H1 (cell line): ENCODE data around the gene NTN4. TPM values are rescaled to one million over a fixed set of nuclear protein-coding genes. Genes with fewer than 3 reads are reported as not detected.

ENCODE experiments used
- ASH2L ChIP-seq: fragments of 200-600, 300-600 bp; sonication (generic); IDR thresholded peaks from one replicate; pipeline ENCODE4 v1.7.1; 2017; ENCODE audit warnings: low read length
- RNF2 ChIP-seq: fragments of 200-900, 300-1000 bp; sonication (generic); IDR thresholded peaks from 2 replicates; pipeline ENCODE4 v1.7.1; 2016; ENCODE audit warnings: borderline replicate concordance, low read depth, mild to moderate bottlenecking, antibody characterized with exemption, low read length; ENCODE audit not compliant: poor library complexity, severe bottlenecking; ENCODE audit errors: missing control alignments
- polyA plus RNA-seq, 7 experiments: library from polyadenylated mRNA; depleted of rRNA in 3 of 7; stranded (reverse) in 5 of 7; unstranded in 2 of 7; fragments of >200 nt in 5 of 7; fragments of 200-250 nt in 2 of 7; gene quantifications; 1 replicate in 5 of 7; 2 replicates in 1 of 7; 4 replicates in 1 of 7; pipeline versions ENCODE4 v1.2.1 to v1.2.3, GENCODE V29; 2011 to 2013; ENCODE audit warnings: missing spikeins in 2 of 7, mixed read lengths in 2 of 7
- total RNA-seq: library from RNA; stranded (reverse); fragmentation: NEBNext Ultra II Directional; extraction: Animal tissue kit (Norgen Biotek cat#: 25700); gene quantifications from 2 replicates; pipeline ENCODE4 v1.2.1, GENCODE V29; 2021

The NTN4 gene
- total and polyA plus RNA-seq, 2 of the 8 experiments (the other 6 are each of a cell fraction or from before 2014, with no cell fraction given), result 0.74 to 1.3 TPM

GRCh38 chr12:95789126-95790032, 1.2 kb downstream of the NTN4 start (continued):
- TF ChIP-seq ASH2L, result peak; percentile 77
- TF ChIP-seq RNF2, result peak; percentile 40
